Testis (tissue), 2 donors: ENCODE measurements around the gene STK33.
"Not testable (repeated sequence)": the region's sequence is repeated elsewhere in the genome, so short reads cannot be mapped to it uniquely, and the experiment has no call there.

Experiments used
- CTCF ChIP-seq, 3 experiments: fragments of 450-650 bp in 2 of 3; fragments of 200-600 bp in 1 of 3; sonication (generic) in 1 of 3; IDR thresholded peaks; one replicate each; pipeline ENCODE4 v1.5.1; 2016 to 2019; ENCODE audit warnings: antibody characterized with exemption in 3 of 3, mild to moderate bottlenecking in 2 of 3, moderate library complexity in 1 of 3
- POLR2A ChIP-seq: fragments of 450-650 bp; IDR thresholded peaks from one replicate; pipeline ENCODE4 v1.6.1; 2017; ENCODE audit warnings: antibody characterized with exemption, mild to moderate bottlenecking, moderate library complexity

GRCh38 chr11:8466884-8467283 is 127.1 kb downstream of the STK33 start:
- TF ChIP-seq CTCF (IDR thresholded peaks at IDR 0.05); POLR2A: not testable (repeated sequence)
